ENCODE measurements around the gene CLSTN1.

CLSTN1 gene

DNA sequence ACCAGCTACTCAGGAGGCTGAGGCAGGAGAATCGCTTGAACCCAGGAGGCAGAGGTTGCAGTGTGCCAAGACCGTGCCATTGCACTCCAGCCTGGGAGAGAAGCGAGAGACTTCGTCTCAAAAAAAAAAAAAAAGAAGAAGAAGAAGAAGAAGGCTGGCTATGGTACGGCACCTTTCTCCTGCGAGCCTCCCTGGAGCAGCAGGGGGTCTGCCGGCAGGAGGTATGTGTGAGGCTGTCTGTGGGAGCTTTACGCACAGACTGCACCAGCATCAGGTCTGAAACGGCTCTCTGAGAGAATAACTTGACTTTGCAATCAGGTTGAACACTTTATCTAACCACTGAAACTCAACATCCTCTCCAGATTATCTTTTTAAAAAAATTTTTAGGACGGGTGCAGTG, 44.9 kb downstream of the CLSTN1 start:
- Histone ChIP-seq H3K36me3 (ENCODE audit: low read length) (no peaks in the 10 kb centered on the region), H3K9ac (ENCODE audit: low read length) (no peak overlapping the region), H2AFZ (ENCODE audit: low read depth, low read length, severe bottlenecking) (no peak overlapping the region), H3K27me3 (ENCODE audit: low read length) (no peaks in the 10 kb centered on the region), H3K9me2 (replicated peaks; ENCODE audit: insufficient read depth, low read length) (no peaks in the 10 kb centered on the region), H3K9me3 (ENCODE audit: insufficient read depth, low read length) (no peaks in the 10 kb centered on the region), H3K27ac (ENCODE audit: low read depth, low read length) (no peak overlapping the region), H3K4me3 (ENCODE audit: insufficient read depth, low read length, poor library complexity, severe bottlenecking) (no peak overlapping the region), H3K79me2 (ENCODE audit: insufficient read depth, low read length) (peaks cover 100% of the 10 kb centered on the region), H3K4me2 (ENCODE audit: low read depth, low read length, poor library complexity, severe bottlenecking) (no peak overlapping the region), H4K20me1 (ENCODE audit: low read depth, low read length) (peaks cover 13% of the 10 kb centered on the region; the same call in 1 of the 2 replicates), H3F3A (ENCODE audit: insufficient read depth) (peaks cover 11% of the 10 kb centered on the region; the same call in 1 of the 2 replicates)
- no peak for TF ChIP-seq EZH2phosphoT487 (conservative IDR thresholded peaks at IDR 0.05; ENCODE audit: low read length)
- TF ChIP-seq, protein P1, sequence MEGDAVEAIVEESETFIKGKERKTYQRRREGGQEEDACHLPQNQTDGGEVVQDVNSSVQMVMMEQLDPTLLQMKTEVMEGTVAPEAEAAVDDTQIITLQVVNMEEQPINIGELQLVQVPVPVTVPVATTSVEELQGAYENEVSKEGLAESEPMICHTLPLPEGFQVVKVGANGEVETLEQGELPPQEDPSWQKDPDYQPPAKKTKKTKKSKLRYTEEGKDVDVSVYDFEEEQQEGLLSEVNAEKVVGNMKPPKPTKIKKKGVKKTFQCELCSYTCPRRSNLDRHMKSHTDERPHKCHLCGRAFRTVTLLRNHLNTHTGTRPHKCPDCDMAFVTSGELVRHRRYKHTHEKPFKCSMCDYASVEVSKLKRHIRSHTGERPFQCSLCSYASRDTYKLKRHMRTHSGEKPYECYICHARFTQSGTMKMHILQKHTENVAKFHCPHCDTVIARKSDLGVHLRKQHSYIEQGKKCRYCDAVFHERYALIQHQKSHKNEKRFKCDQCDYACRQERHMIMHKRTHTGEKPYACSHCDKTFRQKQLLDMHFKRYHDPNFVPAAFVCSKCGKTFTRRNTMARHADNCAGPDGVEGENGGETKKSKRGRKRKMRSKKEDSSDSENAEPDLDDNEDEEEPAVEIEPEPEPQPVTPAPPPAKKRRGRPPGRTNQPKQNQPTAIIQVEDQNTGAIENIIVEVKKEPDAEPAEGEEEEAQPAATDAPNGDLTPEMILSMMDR (IDR thresholded peaks at IDR 0.05; ENCODE audit: insufficient read depth, low read length, poor library complexity, severe bottlenecking): no peak

DNA sequence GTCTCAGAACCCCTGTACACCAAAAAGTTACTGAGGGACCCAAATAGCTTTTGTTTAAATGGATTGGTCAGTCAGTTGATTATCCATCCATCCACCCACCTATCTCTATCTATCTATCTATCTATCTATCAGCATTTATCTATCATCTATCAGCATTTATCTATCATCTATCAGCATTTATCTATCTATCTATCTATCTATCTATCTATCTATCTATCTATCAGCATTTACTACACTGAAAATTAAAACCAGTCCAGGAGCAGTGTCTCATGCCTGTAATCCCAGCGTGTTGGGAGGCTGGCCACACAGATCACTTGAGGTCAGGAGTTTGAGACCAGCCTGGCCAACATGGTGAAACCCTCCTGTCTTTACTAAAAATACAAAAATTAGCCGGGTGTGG, 47.1 kb downstream of the CLSTN1 start:
- Histone ChIP-seq H3K4me2 (ENCODE audit: low read depth, low read length, poor library complexity, severe bottlenecking) (no peak overlapping the region), H3K36me3 (ENCODE audit: low read length) (peaks cover 13% of the 10 kb centered on the region; the same call in 1 of the 2 replicates), H4K20me1 (ENCODE audit: low read depth, low read length) (peaks cover 6% of the 10 kb centered on the region; the same call in 1 of the 2 replicates), H3K9ac (ENCODE audit: low read length) (no peak overlapping the region), H3F3A (ENCODE audit: insufficient read depth) (peaks cover 6% of the 10 kb centered on the region), H3K79me2 (ENCODE audit: insufficient read depth, low read length) (peaks cover 98% of the 10 kb centered on the region), H3K27me3 (ENCODE audit: low read length) (no peaks in the 10 kb centered on the region), H3K9me3 (ENCODE audit: insufficient read depth, low read length) (no peaks in the 10 kb centered on the region), H3K27ac (ENCODE audit: low read depth, low read length) (no peak overlapping the region), H3K9me2 (replicated peaks; ENCODE audit: insufficient read depth, low read length) (no peaks in the 10 kb centered on the region), H3K4me3 (ENCODE audit: insufficient read depth, low read length, poor library complexity, severe bottlenecking) (no peak overlapping the region), H2AFZ (ENCODE audit: low read depth, low read length, severe bottlenecking) (no peak overlapping the region)
- no peak for TF ChIP-seq EZH2phosphoT487 (conservative IDR thresholded peaks at IDR 0.05; ENCODE audit: low read length)
- TF ChIP-seq, protein P1 (IDR thresholded peaks at IDR 0.05; ENCODE audit: insufficient read depth, low read length, poor library complexity, severe bottlenecking): no peak

DNA sequence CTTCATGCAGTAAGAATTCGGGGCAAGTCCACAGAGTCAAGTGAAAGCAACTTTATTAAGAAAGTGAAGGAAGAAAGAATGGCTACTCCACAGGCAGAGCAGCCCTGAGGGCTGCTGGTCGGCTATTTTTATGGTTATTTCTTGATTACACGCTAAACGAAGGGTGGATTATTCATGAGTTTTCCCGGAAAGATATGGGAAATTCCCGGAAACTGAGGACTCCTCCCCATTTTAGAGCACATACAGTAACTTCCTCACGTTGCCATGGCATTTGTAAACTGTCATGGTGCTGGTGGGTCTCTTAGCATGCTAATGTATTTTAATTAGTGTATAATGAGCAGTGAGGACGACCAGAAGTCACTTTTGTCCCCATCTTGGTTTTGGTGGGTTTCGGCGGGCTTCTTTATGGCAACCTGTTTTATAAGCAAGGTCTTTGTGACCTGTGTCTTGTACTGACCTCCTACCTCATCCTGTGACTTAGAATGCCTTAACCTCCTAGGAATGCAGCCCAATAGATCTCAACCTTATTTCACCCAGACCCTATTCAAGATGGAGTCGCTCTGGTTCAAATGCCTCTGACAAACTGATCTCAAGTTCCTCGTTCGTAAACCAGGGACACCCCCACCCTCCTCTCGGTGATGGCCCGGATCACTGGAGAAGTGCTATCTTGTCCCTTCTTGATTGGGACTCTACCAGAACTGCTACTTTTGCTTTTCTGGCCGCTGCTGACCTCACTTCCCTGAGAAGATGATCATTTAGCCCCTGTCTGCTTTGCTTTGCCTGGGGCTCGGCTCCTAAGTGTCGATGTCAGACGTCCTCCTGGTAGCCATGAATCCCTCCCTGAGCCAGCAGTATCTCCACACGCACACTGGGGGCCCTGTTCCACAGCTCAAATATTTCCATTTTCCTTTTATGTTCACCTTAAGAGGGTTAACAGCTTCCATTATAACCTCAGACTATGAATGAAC, 48.8 kb downstream of the CLSTN1 start:
- Histone ChIP-seq H2AFZ (ENCODE audit: low read depth, low read length, severe bottlenecking) (no peak overlapping the region), H3K79me2 (ENCODE audit: insufficient read depth, low read length) (peaks cover 95% of the 10 kb centered on the region), H3K27me3 (ENCODE audit: low read length) (no peaks in the 10 kb centered on the region), H3F3A (ENCODE audit: insufficient read depth) (peaks cover 10% of the 10 kb centered on the region), H3K36me3 (ENCODE audit: low read length) (peaks cover 15% of the 10 kb centered on the region; the same call in 1 of the 2 replicates), H3K4me2 (ENCODE audit: low read depth, low read length, poor library complexity, severe bottlenecking) (no peak overlapping the region), H3K9me3 (ENCODE audit: insufficient read depth, low read length) (no peaks in the 10 kb centered on the region), H3K27ac (ENCODE audit: low read depth, low read length) (no peak overlapping the region), H4K20me1 (ENCODE audit: low read depth, low read length) (peaks cover 5% of the 10 kb centered on the region; the same call in 1 of the 2 replicates), H3K4me3 (ENCODE audit: insufficient read depth, low read length, poor library complexity, severe bottlenecking) (no peak overlapping the region), H3K9ac (ENCODE audit: low read length) (no peak overlapping the region), H3K9me2 (replicated peaks; ENCODE audit: insufficient read depth, low read length) (no peaks in the 10 kb centered on the region)
- TF ChIP-seq, protein P1 (IDR thresholded peaks at IDR 0.05; ENCODE audit: insufficient read depth, low read length, poor library complexity, severe bottlenecking): no peak
- no peak for TF ChIP-seq EZH2phosphoT487 (conservative IDR thresholded peaks at IDR 0.05; ENCODE audit: low read length)
